BLaER1 (cell line): ENCODE data around the gene FLT3.
"Not testable (repeated sequence)": the region's sequence is repeated elsewhere in the genome, so short reads cannot be mapped to it uniquely, and the experiment has no call there.

Experiments used
- H3K27ac ChIP-seq: shearing (Covaris generic); formaldehyde crosslinking; 2 replicates; pipeline ENCODE4 v1.8.1; 2022
- H3K27me3 ChIP-seq: shearing (Covaris generic); formaldehyde crosslinking; 2 replicates; pipeline ENCODE4 v1.8.1; 2022
- H3K36me3 ChIP-seq: shearing (Covaris generic); formaldehyde crosslinking; 2 replicates; pipeline ENCODE4 v1.8.1; 2022
- H3K4me1 ChIP-seq: shearing (Covaris generic); formaldehyde crosslinking; 2 replicates; pipeline ENCODE4 v1.8.1; 2022
- H3K4me2 ChIP-seq: shearing (Covaris generic); formaldehyde crosslinking; 2 replicates; pipeline ENCODE4 v1.8.1; 2022
- H3K4me3 ChIP-seq: shearing (Covaris generic); formaldehyde crosslinking; 2 replicates; pipeline ENCODE4 v1.8.1; 2022
- H3K9ac ChIP-seq: shearing (Covaris generic); formaldehyde crosslinking; 2 replicates; pipeline ENCODE4 v1.8.1; 2022
- H3K9me3 ChIP-seq: shearing (Covaris generic); formaldehyde crosslinking; 2 replicates; pipeline ENCODE4 v1.8.1; 2022
- H4K20me1 ChIP-seq: shearing (Covaris generic); formaldehyde crosslinking; 2 replicates; pipeline ENCODE4 v1.8.1; 2022
- Cebpa-rat ChIP-seq: shearing (Covaris generic); IDR thresholded peaks from 2 replicates; pipeline ENCODE4 v1.8.1; 2022

The FLT3 gene

DNA sequence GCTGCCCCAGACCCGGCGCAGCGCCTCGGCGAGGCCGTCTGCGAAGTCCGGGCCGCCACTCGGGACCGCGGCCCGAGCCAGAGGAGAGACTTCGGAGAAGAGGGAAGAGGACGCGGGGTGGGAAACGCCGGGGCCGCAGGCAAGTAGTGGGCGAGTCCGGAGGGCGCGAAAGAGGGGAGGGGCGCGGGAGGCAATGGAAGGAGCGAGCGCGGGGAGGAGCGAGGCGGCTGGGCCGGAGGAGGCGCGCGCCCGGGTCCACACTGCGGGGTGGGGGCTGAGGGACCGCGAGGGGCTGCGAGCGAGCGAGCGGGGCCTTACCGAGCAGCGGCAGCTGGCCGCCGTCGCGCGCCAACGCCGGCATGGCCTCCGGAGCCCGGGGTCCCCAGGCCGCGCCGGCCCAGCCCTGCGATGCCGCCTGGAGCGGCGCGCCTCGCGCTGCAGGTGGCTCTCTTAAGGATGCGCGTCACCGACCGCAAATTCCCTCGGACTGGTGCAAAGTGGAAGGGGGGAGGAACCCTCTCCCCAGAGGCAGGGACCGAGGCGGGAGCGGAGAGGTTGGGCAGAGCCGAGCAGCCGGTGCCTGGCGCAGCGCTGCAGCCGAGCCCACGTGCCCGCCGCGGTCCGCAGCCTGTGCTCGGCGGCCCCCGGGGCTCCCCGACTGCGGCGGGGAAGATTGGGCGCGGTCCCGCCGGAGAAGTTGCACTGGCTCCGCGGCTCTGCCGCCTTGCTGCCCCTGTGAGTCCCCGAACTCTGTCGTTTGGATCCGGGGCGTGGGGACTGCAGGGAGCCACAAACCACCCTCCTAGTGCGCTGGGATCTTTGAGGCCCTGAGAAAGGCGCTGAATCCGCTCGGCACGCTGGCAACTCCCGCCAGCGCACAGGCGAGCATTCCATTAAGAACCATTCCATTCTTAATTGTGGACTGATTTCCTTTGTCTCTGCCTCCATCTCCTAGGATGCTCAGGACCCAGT, at the start of gene FLT3:
TSS of gene FLT3 (minus strand) at position 427 of the 972 bp plus-strand sequence. CDS start at position 361, 66 bp downstream.
- Histone ChIP-seq H3K9me3 (peaks cover 9% of the 10 kb centered on the region), H3K36me3 (no peaks in the 10 kb centered on the region), H4K20me1 (0 out of 2 replicates have a peak, but pooled peaks cover 5% of the 10 kb centered on the region), H3K27ac (peak within 1 kb of the TSS; percentile 76), H3K4me1 (peaks cover 19% of the 10 kb centered on the region), H3K9ac (peak within 1 kb of the TSS; percentile 79), H3K4me2 (peak within 1 kb of the TSS; percentile 97), H3K27me3 (peaks cover 45% of the 10 kb centered on the region), H3K4me3 (peak within 1 kb of the TSS; percentile 75)
- TF ChIP-seq Cebpa-rat: no peak

DNA sequence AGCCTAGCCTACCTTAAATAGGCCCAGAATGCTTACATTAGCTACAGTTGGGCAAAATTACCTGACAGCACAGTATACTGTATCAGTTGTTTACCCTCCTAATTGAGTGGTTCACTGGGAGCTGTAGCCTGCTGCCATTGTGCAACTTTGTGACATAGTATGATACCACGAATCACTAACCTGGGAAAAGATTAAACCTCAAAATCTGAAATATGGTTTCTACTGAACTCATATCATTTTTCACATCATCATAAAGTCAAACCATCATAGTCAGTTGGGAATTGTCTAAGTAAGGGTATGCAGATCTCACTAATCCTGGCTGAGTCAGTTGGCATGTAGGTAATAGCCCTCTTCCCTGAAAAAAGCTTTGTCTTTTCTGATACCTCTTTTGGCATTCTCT, 47.1 kb upstream of the FLT3 start:
- H4K20me1 ChIP-seq: peaks cover 100% of the 10 kb centered on the region

DNA sequence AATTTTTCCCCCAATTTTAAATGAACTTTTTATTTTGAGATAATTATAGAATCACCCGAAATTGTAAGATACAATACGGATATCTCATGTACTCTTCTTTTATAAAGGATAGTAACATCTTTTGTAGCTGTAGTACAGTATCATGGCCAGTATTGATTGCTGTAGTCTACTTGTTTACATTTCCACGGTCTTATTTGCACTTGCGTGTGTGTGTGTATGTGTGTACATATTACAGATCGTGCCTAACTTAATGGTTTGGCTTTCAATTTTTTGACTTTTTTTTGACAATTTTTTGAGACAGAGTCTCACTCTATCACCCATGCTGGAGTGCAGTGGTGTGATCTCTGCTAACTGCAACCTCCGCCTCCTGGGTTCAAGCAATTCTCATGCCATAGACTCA, 44.7 kb upstream of the FLT3 start:
- no peaks in the 10 kb centered on the region for H3K27me3 ChIP-seq
- H4K20me1 ChIP-seq: peaks cover 99% of the 10 kb centered on the region
- no peak overlapping the region; the same call in 1 of the 2 replicates for H3K4me3 ChIP-seq
- H3K4me1 ChIP-seq: peaks cover 41% of the 10 kb centered on the region
- TF ChIP-seq Cebpa-rat: no peak
- H3K27ac ChIP-seq: no peak overlapping the region
- peak overlapping the region; percentile 91 for H3K4me2 ChIP-seq
- peaks cover 52% of the 10 kb centered on the region for H3K36me3 ChIP-seq
- peaks cover 46% of the 10 kb centered on the region for H3K9me3 ChIP-seq
- no peak overlapping the region for H3K9ac ChIP-seq

More for the DNA sequence above, 47.1 kb upstream of the FLT3 start:
- Histone ChIP-seq H3K4me1 (peaks cover 32% of the 10 kb centered on the region), H3K9me3 (peaks cover 65% of the 10 kb centered on the region), H3K27ac (no peak overlapping the region), H3K27me3 (no peaks in the 10 kb centered on the region), H3K4me2 (peak overlapping the region; percentile 7; the same call in 1 of the 2 replicates), H3K36me3 (peaks cover 71% of the 10 kb centered on the region), H3K4me3 (no peak overlapping the region), H3K9ac (no peak overlapping the region)
- TF ChIP-seq Cebpa-rat: no peak

DNA sequence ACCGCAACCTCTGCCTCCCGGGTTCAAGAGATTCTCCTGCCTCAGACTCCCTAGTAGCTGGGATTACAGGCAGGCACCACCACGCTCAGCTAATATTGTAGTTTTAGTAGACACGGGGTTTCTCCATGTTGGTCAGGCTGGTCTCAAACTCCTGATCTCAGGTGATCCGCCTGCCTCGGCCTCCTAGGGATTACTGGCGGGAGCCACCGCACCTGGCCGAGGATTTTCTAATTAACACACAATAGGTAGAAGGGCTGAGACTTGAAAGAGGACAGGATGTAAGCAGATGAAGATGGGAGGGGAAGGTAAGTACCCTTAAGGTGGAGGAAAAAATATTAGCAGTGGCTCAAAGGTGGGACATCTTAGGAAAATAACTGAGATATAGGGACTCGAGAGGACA, 41.2 kb upstream of the FLT3 start:
- H3K27ac ChIP-seq: peak overlapping the region; percentile 95
- H3K36me3 ChIP-seq: peaks cover 23% of the 10 kb centered on the region
- peak overlapping the region; percentile 97 for H3K4me3 ChIP-seq
- peaks cover 66% of the 10 kb centered on the region for H4K20me1 ChIP-seq
- H3K9me3 ChIP-seq: peaks cover 19% of the 10 kb centered on the region
- peak overlapping the region; percentile 95 for H3K9ac ChIP-seq
- H3K4me2 ChIP-seq: peak overlapping the region; percentile 91
- peaks cover 32% of the 10 kb centered on the region for H3K4me1 ChIP-seq
- not testable (repeated sequence) for H3K27me3 ChIP-seq

DNA sequence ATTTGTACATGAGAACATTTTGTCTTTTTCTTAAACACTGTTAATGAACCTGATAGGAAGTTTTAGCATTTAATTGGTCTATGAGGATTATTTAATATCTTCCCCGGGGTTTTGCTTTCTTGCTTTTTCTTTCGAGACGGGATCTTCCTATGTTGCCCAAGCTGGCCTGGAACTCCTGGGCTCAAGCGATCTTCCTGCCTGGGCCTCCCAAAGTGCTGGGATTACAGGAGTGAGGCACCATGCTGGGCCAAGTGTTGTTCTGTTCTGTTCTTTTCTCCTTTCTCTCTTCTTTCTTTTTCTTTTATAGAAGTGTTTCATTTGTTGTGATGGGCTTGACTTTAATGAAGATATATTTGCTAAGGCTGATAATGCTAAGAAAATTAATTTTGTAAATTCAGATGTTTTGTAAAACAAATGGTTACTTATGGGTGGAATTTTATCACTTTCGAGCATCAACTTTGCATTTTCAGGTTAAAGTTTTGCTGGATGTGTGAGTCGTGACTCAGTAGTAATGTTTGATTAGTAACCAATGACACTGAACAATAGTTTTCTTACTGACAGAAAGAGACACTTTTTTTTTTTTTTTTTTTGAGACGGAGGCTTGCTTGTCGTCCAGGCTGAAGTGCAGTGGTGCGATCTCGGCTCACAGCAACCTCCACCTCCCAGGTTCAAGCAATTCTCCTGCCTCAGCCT, 40.2 kb upstream of the FLT3 start:
- Histone ChIP-seq H3K4me3 (peak overlapping the region; percentile 97), H3K36me3 (peaks cover 17% of the 10 kb centered on the region), H3K9ac (peak overlapping the region; percentile 95), H3K4me1 (peaks cover 38% of the 10 kb centered on the region), H4K20me1 (peaks cover 56% of the 10 kb centered on the region), H3K27ac (peak overlapping the region; percentile 95), H3K9me3 (peaks cover 10% of the 10 kb centered on the region), H3K27me3 (no peaks in the 10 kb centered on the region), H3K4me2 (peak overlapping the region; percentile 91)
- no peak for TF ChIP-seq Cebpa-rat

DNA sequence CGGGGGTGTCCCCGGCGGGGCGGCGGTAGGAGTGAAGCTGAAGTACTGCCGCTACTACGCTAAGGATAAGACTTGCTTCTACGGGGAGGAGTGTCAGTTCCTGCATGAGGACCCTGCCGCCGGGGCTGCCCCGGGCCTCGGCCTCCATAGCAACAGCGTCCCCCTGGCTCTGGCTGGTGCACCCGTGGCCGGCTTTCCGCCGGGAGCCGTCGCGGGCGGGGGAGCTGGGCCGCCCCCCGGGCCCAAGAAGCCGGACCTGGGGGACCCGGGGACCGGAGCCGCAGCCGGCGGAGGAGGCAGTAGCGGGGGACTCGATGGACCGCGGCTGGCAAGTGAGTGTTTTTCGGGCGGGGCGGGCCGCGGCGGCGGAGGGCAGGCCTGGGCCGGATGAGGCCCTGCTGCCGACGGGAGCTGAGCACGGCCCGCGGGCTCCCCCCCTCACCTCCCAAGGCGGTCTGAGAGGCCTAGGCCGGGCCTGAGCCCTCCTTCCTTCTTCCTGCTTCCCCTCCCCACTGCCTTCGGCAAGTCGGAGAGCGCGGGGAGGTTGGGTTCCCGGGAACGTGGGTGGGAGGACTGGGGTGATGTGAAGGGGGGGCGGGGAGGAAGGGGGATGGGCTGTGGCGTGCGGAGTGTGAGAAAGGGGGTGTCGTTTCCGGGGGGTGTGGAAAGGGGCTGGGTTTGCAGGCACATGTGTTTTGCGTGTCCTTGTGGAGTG, 38.5 kb upstream of the FLT3 start:
- peaks cover 40% of the 10 kb centered on the region for H4K20me1 ChIP-seq
- H3K9me3 ChIP-seq: no peaks in the 10 kb centered on the region
- TF ChIP-seq Cebpa-rat: no peak
- H3K27ac ChIP-seq: peak overlapping the region; percentile 100
- H3K9ac ChIP-seq: peak overlapping the region; percentile 100
- no peaks in the 10 kb centered on the region for H3K27me3 ChIP-seq
- peak overlapping the region; percentile 97 for H3K4me3 ChIP-seq
- peaks cover 6% of the 10 kb centered on the region; the same call in 1 of the 2 replicates for H3K36me3 ChIP-seq
- peak overlapping the region; percentile 56 for H3K4me2 ChIP-seq
- peaks cover 38% of the 10 kb centered on the region for H3K4me1 ChIP-seq

DNA sequence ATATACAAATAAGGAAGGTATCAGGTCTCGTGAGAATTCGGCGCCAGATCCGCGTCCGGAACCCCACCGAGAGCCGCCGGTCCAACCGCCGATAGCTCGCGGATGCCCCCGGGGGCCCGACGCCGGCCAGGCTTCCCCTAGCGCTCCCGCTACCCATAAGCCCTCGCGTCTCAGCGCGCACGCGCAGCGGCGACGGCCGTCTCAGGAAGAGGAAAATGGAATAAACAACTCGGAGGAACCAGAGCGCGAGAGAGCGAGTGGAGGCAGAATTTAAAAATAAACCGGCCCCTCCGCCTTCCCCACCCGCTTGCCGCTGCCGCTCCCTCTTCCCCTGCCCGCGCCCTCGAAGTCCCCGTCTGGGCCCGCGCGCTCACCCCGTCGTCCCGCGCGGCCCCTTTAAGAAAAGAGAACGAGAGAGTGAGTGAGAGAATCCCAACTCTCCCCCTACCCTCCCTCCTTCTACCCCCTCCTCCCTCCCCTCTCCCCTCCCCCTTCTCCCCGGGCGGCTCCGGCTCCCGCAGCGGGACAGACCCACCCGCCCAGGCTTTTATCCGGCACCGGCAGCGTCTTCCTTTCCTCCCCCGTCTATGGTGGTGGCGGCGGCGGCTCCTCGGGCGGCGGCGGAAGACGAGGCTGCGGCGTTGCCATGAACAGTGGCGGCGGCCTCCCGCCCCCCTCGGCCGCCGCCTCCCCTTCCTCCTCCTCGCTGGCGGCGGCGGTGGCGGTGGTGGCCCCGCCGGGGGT, 37.8 kb upstream of the FLT3 start, which contains the start of gene PAN3:
TSS of gene PAN3 (plus strand) at position 534 of the 744 bp plus-strand sequence. CDS start at position 647, 113 bp downstream.
- Histone ChIP-seq H3K9ac (peak within 1 kb of the TSS; percentile 100), H3K4me3 (peak within 1 kb of the TSS; percentile 97), H3K4me2 (peak within 1 kb of the TSS; percentile 90), H3K27me3 (no peaks in the 10 kb centered on the region), H3K4me1 (peaks cover 30% of the 10 kb centered on the region), H3K27ac (peak within 1 kb of the TSS; percentile 100), H3K36me3 (peaks cover 6% of the 10 kb centered on the region; the same call in 1 of the 2 replicates), H3K9me3 (no peaks in the 10 kb centered on the region), H4K20me1 (peaks cover 32% of the 10 kb centered on the region)
- no peak for TF ChIP-seq Cebpa-rat

DNA sequence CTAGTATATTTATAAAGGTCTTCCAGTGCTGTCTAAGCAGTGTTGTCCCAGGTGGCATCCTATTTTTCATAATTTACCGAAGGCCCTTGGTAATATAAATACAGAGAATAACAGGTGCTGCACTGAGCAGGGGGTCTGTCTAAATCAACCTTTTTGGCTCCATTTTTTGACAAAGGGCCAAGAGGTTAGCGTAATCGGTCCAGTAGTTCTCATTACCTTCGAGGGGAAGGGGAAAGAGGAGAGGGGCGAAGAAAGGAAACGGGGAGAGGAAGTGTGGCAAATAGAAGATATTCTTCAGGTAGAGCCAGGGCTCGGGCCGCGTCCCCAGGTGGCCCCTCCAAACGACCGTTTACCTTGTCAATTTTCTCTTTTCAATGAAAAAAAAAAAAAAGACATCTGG, 37.2 kb upstream of the FLT3 start:
- peak overlapping the region; percentile 97 for H3K4me3 ChIP-seq
- peaks cover 24% of the 10 kb centered on the region for H3K4me1 ChIP-seq
- peak overlapping the region; percentile 100 for H3K27ac ChIP-seq
- peaks cover 6% of the 10 kb centered on the region; the same call in 1 of the 2 replicates for H3K36me3 ChIP-seq
- TF ChIP-seq Cebpa-rat: no peak
- H3K9ac ChIP-seq: peak overlapping the region; percentile 100
- no peaks in the 10 kb centered on the region for H3K9me3 ChIP-seq
- peaks cover 27% of the 10 kb centered on the region for H4K20me1 ChIP-seq
- no peaks in the 10 kb centered on the region for H3K27me3 ChIP-seq
- peak overlapping the region; percentile 90 for H3K4me2 ChIP-seq

DNA sequence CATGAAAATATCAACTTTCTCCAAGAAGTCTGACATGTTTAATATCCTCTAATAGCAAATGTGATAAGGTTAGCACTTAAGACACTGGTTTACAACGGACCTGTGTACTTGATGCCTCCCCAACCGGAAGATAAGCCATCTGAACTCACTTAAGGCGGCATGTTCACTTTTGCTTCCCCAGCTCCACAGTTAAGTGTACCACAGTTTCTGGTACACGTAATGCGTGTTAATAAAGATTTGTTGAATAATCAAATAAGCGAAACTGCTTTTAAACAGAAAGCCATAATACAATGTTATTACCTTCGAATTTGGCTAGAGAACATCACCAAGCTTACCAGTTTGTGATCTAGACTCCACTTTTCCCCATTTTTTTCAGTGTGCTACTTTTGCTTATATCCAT, 36.5 kb upstream of the FLT3 start:
- H3K4me3 ChIP-seq: peak overlapping the region; percentile 97
- no peaks in the 10 kb centered on the region for H3K27me3 ChIP-seq
- H3K9ac ChIP-seq: peak overlapping the region; percentile 100
- H3K9me3 ChIP-seq: no peaks in the 10 kb centered on the region
- no peak for TF ChIP-seq Cebpa-rat
- H3K36me3 ChIP-seq: peaks cover 6% of the 10 kb centered on the region; the same call in 1 of the 2 replicates
- H3K4me1 ChIP-seq: peaks cover 19% of the 10 kb centered on the region
- H4K20me1 ChIP-seq: peaks cover 20% of the 10 kb centered on the region
- peak overlapping the region; percentile 90 for H3K4me2 ChIP-seq
- peak overlapping the region; percentile 100 for H3K27ac ChIP-seq
